Measurements from ENCODE around the gene LMAN2. TPM values are rescaled to one million over a fixed set of nuclear protein-coding genes. Genes with fewer than 3 reads are reported as not detected.

The LMAN2 gene
- total RNA-seq, 2 donors from 2014 or later: 119 to 128 TPM

- H3K36me3 ChIP-seq (ENCODE audit: control insufficient read depth, insufficient read depth, low read length): no peaks in the 10 kb centered on the region
- Mint-ChIP-seq H3K36me3 (ENCODE audit: low read depth) (no peaks in the 10 kb centered on the region), H3K27ac (no peak overlapping the region), H3K9me3 (no peaks in the 10 kb centered on the region), H3K4me3 (no peak overlapping the region), H3K27me3 (ENCODE audit: insufficient read depth) (peaks cover 10% of the 10 kb centered on the region), H3K4me1 (peaks cover 5% of the 10 kb centered on the region)
- no peak overlapping the region for H3K9ac ChIP-seq (ENCODE audit: extremely low read depth, low read length, poor library complexity, severe bottlenecking)
- no peak for TF ChIP-seq CTCF (conservative IDR thresholded peaks at IDR 0.05)
- H3K27me3 ChIP-seq (ENCODE audit: control insufficient read depth, insufficient read depth, low read length, poor library complexity, severe bottlenecking): no peaks in the 10 kb centered on the region
- H3K4me3 ChIP-seq (ENCODE audit: low read length): no peak overlapping the region
- 86 to 95% methylated on average over 5 to 6 of the region's 6 CpGs for WGBS, 2 experiments (ENCODE audit: insufficient coverage in 1 of 2, insufficient read length in 1 of 2)
- H3K4me1 ChIP-seq (ENCODE audit: control insufficient read depth, insufficient read depth, low read length): no peaks in the 10 kb centered on the region
- H3K9me3 ChIP-seq (ENCODE audit: control insufficient read depth, low read length): no peaks in the 10 kb centered on the region
- no peak overlapping the region for H3K27ac ChIP-seq (ENCODE audit: low read depth, low read length)
- DNase-seq: no peak
Measured at GRCh38 chr5:177380805-177381126, 29.3 kb upstream of the LMAN2 start.

- H3K9me3 ChIP-seq (ENCODE audit: control insufficient read depth, low read length): no peaks in the 10 kb centered on the region
- no peak for DNase-seq
- H3K4me1 ChIP-seq (ENCODE audit: control insufficient read depth, insufficient read depth, low read length): no peaks in the 10 kb centered on the region
- H3K27ac ChIP-seq (ENCODE audit: low read depth, low read length): no peak overlapping the region
- H3K4me3 ChIP-seq (ENCODE audit: low read length): no peak overlapping the region
- no peaks in the 10 kb centered on the region for H3K36me3 ChIP-seq (ENCODE audit: control insufficient read depth, insufficient read depth, low read length)
- TF ChIP-seq CTCF (conservative IDR thresholded peaks at IDR 0.05): no peak
- Mint-ChIP-seq H3K4me1 (peaks cover 5% of the 10 kb centered on the region), H3K4me3 (no peak overlapping the region), H3K9me3 (no peaks in the 10 kb centered on the region), H3K36me3 (ENCODE audit: low read depth) (no peaks in the 10 kb centered on the region), H3K27me3 (ENCODE audit: insufficient read depth) (peaks cover 5% of the 10 kb centered on the region), H3K27ac (no peak overlapping the region)
- WGBS, 2 experiments (ENCODE audit: insufficient coverage in 1 of 2, insufficient read length in 1 of 2): 86 to 91% methylated on average over 11 to 15 of the region's 15 CpGs
- no peak overlapping the region for H3K9ac ChIP-seq (ENCODE audit: extremely low read depth, low read length, poor library complexity, severe bottlenecking)
- H3K27me3 ChIP-seq (ENCODE audit: control insufficient read depth, insufficient read depth, low read length, poor library complexity, severe bottlenecking): no peaks in the 10 kb centered on the region
Measured at GRCh38 chr5:177378884-177379883, 27.7 kb upstream of the LMAN2 start.

- no peak overlapping the region for H3K4me3 Mint-ChIP-seq
- Histone ChIP-seq H3K27me3 (ENCODE audit: control insufficient read depth, insufficient read depth, low read length, poor library complexity, severe bottlenecking) (no peaks in the 10 kb centered on the region), H3K36me3 (ENCODE audit: control insufficient read depth, insufficient read depth, low read length) (no peaks in the 10 kb centered on the region), H3K9me3 (ENCODE audit: control insufficient read depth, low read length) (no peaks in the 10 kb centered on the region), H3K27ac (ENCODE audit: low read depth, low read length) (no peak overlapping the region), H3K4me3 (ENCODE audit: low read length) (no peak overlapping the region), H3K4me1 (ENCODE audit: control insufficient read depth, insufficient read depth, low read length) (no peaks in the 10 kb centered on the region), H3K9ac (ENCODE audit: extremely low read depth, low read length, poor library complexity, severe bottlenecking) (no peak overlapping the region)
- H3K9me3 Mint-ChIP-seq: no peaks in the 10 kb centered on the region
- no peaks in the 10 kb centered on the region for H3K36me3 Mint-ChIP-seq (ENCODE audit: low read depth)
- WGBS, 2 experiments (ENCODE audit: insufficient coverage in 1 of 2, insufficient read length in 1 of 2): 88 to 91% methylated on average over 8 of the region's 8 CpGs
- TF ChIP-seq CTCF (conservative IDR thresholded peaks at IDR 0.05): peak; percentile 49
- DNase-seq: no peak
- H3K27me3 Mint-ChIP-seq (ENCODE audit: insufficient read depth): no peaks in the 10 kb centered on the region
- no peak overlapping the region for H3K27ac Mint-ChIP-seq
- peaks cover 7% of the 10 kb centered on the region for H3K4me1 Mint-ChIP-seq
Measured at GRCh38 chr5:177377851-177378776, 26.6 kb upstream of the LMAN2 start.

Data from endodermal cell (in vitro differentiated cells).